Osteoblast (primary cell): ENCODE measurements around the gene RAB7B. TPM values are rescaled to one million over a fixed set of nuclear protein-coding genes. Genes with fewer than 3 reads are reported as not detected.

ENCODE experiments used
- DNase-seq: peaks from one replicate; pipeline ENCODE4 v3.0.0; 2011; ENCODE audit warnings: low spot score, mixed read lengths; ENCODE audit not compliant: insufficient read length; ENCODE audit errors: missing footprints
- H2AFZ ChIP-seq: 2 replicates; pipeline ENCODE4 v1.6.0; 2011; ENCODE audit warnings: mild to moderate bottlenecking, low read length
- H3K27ac ChIP-seq: 2 replicates; pipeline ENCODE4 v1.5.1; 2011; ENCODE audit warnings: mild to moderate bottlenecking, low read depth, low read length, moderate library complexity
- H3K27me3 ChIP-seq: 2 replicates; pipeline ENCODE4 v1.6.0; 2012; ENCODE audit warnings: mild to moderate bottlenecking, control low read depth, inconsistent platforms, low read length, moderate library complexity; ENCODE audit not compliant: insufficient read depth
- H3K36me3 ChIP-seq: 2 replicates; pipeline ENCODE4 v1.5.1; 2011; ENCODE audit warnings: mild to moderate bottlenecking, low read length, control low read depth, moderate library complexity; ENCODE audit not compliant: insufficient read depth
- H3K4me1 ChIP-seq: 2 replicates; pipeline ENCODE4 v1.5.1; 2011; ENCODE audit warnings: mild to moderate bottlenecking, low read length, control low read depth, moderate library complexity; ENCODE audit not compliant: insufficient read depth
- H3K4me2 ChIP-seq: 2 replicates; pipeline ENCODE4 v1.6.0; 2011; ENCODE audit warnings: mild to moderate bottlenecking, low read length; ENCODE audit not compliant: insufficient read depth
- H3K4me3 ChIP-seq: fragments of 200-600 bp; sonication (generic); 3 replicates; pipeline ENCODE4 v1.5.1; 2012; ENCODE audit warnings: mild to moderate bottlenecking, low read length, inconsistent platforms; ENCODE audit not compliant: insufficient read depth
- H3K79me2 ChIP-seq: 2 replicates; pipeline ENCODE4 v1.6.0; 2012; ENCODE audit warnings: mild to moderate bottlenecking, low read length, control low read depth, inconsistent platforms; ENCODE audit not compliant: insufficient read depth
- H3K9me3 ChIP-seq: 2 replicates; pipeline ENCODE4 v1.5.1; 2011; ENCODE audit warnings: low read depth, low read length, control low read depth
- H4K20me1 ChIP-seq: 2 replicates; pipeline ENCODE4 v1.6.0; 2012; ENCODE audit warnings: mild to moderate bottlenecking, low read length, control low read depth; ENCODE audit not compliant: insufficient read depth
- total RNA-seq: library from RNA; depleted of rRNA; stranded (reverse); fragments of >200 nt; gene quantifications from 2 replicates; pipeline ENCODE4 v1.2.3, GENCODE V29; 2012
- TF ChIP-seq, protein P1 (sequence below): IDR thresholded peaks from 2 replicates; pipeline ENCODE4 v1.5.1; 2011; ENCODE audit warnings: mild to moderate bottlenecking, low read depth, low read length, moderate library complexity; ENCODE audit errors: extremely low read depth

The RAB7B gene
- total RNA-seq, 1 donor: 7.6 TPM

DNA sequence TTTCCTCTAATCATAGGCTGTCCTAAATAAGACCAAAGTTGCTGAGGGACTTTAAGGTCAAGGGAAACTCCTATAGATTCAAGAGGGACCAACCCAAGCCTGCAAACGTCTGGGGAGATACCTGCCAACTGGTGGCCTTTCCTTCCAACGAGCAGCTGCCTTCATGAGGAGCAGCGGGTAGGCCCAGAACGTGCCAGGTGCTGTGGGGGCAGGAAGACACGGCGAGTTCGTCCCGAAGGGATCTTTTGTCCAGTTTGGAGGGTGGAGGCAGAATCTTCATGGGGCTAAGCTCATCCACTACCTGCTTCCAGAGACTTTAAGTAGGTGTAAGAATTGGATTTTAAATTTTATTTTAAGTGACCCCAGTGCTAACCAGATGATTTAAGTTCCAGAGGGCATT, 34.0 kb downstream of the RAB7B start:
- H3K27me3 ChIP-seq: no peaks in the 10 kb centered on the region
- H3K79me2 ChIP-seq: no peaks in the 10 kb centered on the region
- no peaks in the 10 kb centered on the region for H3K9me3 ChIP-seq
- no peak overlapping the region for H3K27ac ChIP-seq
- DNase-seq: peak; percentile 29
- H2AFZ ChIP-seq: no peak overlapping the region
- no peak overlapping the region for H3K4me2 ChIP-seq
- no peaks in the 10 kb centered on the region for H4K20me1 ChIP-seq
- no peaks in the 10 kb centered on the region for H3K36me3 ChIP-seq
- TF ChIP-seq, protein P1, sequence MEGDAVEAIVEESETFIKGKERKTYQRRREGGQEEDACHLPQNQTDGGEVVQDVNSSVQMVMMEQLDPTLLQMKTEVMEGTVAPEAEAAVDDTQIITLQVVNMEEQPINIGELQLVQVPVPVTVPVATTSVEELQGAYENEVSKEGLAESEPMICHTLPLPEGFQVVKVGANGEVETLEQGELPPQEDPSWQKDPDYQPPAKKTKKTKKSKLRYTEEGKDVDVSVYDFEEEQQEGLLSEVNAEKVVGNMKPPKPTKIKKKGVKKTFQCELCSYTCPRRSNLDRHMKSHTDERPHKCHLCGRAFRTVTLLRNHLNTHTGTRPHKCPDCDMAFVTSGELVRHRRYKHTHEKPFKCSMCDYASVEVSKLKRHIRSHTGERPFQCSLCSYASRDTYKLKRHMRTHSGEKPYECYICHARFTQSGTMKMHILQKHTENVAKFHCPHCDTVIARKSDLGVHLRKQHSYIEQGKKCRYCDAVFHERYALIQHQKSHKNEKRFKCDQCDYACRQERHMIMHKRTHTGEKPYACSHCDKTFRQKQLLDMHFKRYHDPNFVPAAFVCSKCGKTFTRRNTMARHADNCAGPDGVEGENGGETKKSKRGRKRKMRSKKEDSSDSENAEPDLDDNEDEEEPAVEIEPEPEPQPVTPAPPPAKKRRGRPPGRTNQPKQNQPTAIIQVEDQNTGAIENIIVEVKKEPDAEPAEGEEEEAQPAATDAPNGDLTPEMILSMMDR: no peak
- no peak overlapping the region for H3K4me3 ChIP-seq
- no peaks in the 10 kb centered on the region for H3K4me1 ChIP-seq

DNA sequence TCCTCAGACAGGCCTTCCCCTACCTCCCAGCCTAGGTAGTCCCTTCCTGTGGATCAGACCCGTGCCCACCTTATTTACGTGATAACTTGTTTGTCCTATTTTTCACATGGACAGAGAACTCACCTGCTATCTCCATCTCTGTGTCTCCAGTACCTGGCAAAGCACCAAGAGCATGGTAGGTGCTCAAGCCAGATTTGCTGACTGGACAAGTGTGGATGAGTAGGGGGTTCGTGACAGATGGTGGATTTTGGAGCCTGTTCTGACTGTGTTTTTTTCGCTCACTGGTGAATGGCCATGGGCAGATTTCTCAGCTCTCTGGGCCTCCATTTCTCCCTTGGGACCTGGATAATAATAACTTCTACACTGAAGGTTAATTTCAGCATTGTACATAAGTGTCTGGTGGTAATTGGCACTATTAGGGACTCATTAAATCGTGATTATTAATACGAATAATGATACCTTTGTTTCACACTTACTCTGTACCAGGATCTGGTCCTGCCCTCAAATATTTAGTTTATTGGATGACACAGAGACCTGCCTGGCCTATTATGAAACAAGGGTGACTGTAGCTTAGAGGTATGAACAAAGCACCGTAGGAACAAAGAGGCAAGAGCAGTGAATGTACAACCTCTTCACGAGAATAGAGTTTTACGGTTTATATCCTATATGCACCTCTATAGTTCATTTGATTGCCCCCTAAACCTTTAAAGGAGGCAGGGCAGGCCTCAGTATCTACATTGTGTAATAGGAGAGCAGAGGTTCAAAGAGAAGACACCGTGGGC, 35.5 kb downstream of the RAB7B start:
- H2AFZ ChIP-seq: no peak overlapping the region
- no peak overlapping the region for H3K4me3 ChIP-seq
- no peaks in the 10 kb centered on the region for H3K27me3 ChIP-seq
- H3K27ac ChIP-seq: no peak overlapping the region
- H3K4me1 ChIP-seq: peaks cover 12% of the 10 kb centered on the region
- peak; percentile 65 for DNase-seq
- H3K9me3 ChIP-seq: no peaks in the 10 kb centered on the region
- no peaks in the 10 kb centered on the region for H4K20me1 ChIP-seq
- no peak overlapping the region for H3K4me2 ChIP-seq
- TF ChIP-seq, protein P1: no peak
- H3K36me3 ChIP-seq: no peaks in the 10 kb centered on the region
- H3K79me2 ChIP-seq: no peaks in the 10 kb centered on the region

DNA sequence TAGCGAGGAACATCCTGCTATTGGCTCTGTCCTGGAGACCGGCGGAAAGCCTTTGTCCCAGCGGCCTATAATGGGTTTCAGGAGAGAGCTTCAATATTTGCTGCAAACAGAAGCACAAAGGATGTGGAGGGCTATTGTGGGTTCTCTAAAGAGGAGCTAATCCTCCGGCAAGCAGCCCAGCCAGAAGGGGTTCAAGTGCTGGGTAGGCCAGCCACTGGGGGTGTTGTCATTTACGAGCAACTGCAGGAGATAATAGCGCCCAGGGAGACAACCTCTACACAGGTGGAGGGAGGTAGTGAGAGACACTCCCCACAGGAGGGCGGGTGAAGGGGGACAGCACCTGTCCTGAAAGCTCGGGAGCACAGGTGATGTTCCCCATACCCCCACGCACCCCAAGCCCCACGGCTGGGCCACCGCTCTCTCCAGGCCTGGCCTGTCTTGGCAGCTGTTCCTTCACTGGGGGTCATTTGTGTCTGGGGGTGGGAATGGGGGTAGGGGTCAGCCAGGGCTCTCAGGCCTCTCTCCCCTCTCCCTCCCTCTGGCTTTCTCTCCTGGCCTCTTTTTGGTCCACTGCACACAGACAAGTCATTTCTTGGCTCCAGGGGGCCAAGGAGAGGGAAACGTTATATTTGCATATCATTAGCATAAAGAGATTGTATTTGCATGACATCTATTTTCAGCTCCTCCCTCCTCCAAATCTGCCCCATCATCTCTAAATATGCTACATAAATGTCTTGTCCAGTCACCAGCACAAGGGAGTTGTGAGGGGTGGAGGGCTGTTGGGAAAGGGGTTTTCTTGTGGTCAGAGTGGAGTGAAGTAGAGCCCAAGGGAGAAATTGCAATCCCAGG, 37.9 kb downstream of the RAB7B start:
- Histone ChIP-seq H3K79me2 (no peaks in the 10 kb centered on the region), H3K27me3 (no peaks in the 10 kb centered on the region), H3K4me1 (peaks cover 24% of the 10 kb centered on the region), H3K36me3 (no peaks in the 10 kb centered on the region), H4K20me1 (no peaks in the 10 kb centered on the region), H3K4me2 (no peak overlapping the region), H3K27ac (no peak overlapping the region), H3K9me3 (no peaks in the 10 kb centered on the region), H3K4me3 (no peak overlapping the region), H2AFZ (no peak overlapping the region)
- no peak for DNase-seq
- TF ChIP-seq, protein P1: no peak
